Bronchial epithelial cell (primary cell): Measurements from ENCODE around the gene CORO2B. TPM values are rescaled to one million over a fixed set of nuclear protein-coding genes. Genes with fewer than 3 reads are reported as not detected.

Experiments
- DNase-seq: peaks from one replicate; pipeline ENCODE4 v3.0.0-alpha.2; 2010; ENCODE audit warnings: low read depth
- FAIRE-seq: peaks from 2 replicates; lab custom pipeline; 2011; peaks lifted over from hg19 to GRCh38; lab: Jason Lieb, UNC
- H3K27me3 ChIP-seq: 2 replicates; pipeline ENCODE4 v1.5.1; 2011; ENCODE audit warnings: low read length; ENCODE audit not compliant: control insufficient read depth, insufficient read depth
- H3K36me3 ChIP-seq: 2 replicates; pipeline ENCODE4 v1.5.1; 2011; ENCODE audit warnings: low read length; ENCODE audit not compliant: control insufficient read depth, insufficient read depth
- H3K4me3 ChIP-seq: 2 replicates; pipeline ENCODE4 v1.5.1; 2011; ENCODE audit warnings: mild to moderate bottlenecking, low read depth, low read length, control low read depth
- CTCF ChIP-seq: IDR thresholded peaks from 2 replicates; pipeline ENCODE4 v1.5.1; 2011; ENCODE audit warnings: mild to moderate bottlenecking, moderate library complexity, low read length, control low read depth, inconsistent platforms; ENCODE audit not compliant: insufficient read depth, severe bottlenecking
- total RNA-seq: library from RNA; depleted of rRNA; stranded (reverse); fragments of >200 nt; gene quantifications from 2 replicates; pipeline ENCODE4 v1.2.1, GENCODE V29; 2014

The CORO2B gene
- total RNA-seq, 1 donor from 2014 or later, result under 0.01 TPM

- H3K4me3 ChIP-seq, result no peak overlapping the region
- H3K36me3 ChIP-seq, result no peaks in the 10 kb centered on the region
- TF ChIP-seq CTCF, result no peak
- no peak for FAIRE-seq
- no peaks in the 10 kb centered on the region for H3K27me3 ChIP-seq
- DNase-seq, result no peak
These were observed 30.0 kb downstream of the CORO2B start for GRCh38 chr15:68608844-68609232.

GRCh38 chr15:68609629-68610028 lies 30.8 kb downstream of the CORO2B start:
- FAIRE-seq (no peak), DNase-seq (no peak)
- TF ChIP-seq CTCF, result no peak
- H3K4me3 ChIP-seq, result no peak overlapping the region
- no peaks in the 10 kb centered on the region for H3K27me3 ChIP-seq
- H3K36me3 ChIP-seq, result no peaks in the 10 kb centered on the region

GRCh38 chr15:68610825-68611224 lies 32.0 kb downstream of the CORO2B start:
- TF ChIP-seq CTCF, result no peak
- no peak overlapping the region for H3K4me3 ChIP-seq
- no peaks in the 10 kb centered on the region for H3K27me3 ChIP-seq
- DNase-seq, result no peak
- no peak for FAIRE-seq
- no peaks in the 10 kb centered on the region for H3K36me3 ChIP-seq

GRCh38 chr15:68612503-68612902 lies 33.7 kb downstream of the CORO2B start:
- TF ChIP-seq CTCF, result no peak
- peak; percentile 83 for FAIRE-seq
- H3K4me3 ChIP-seq, result no peak overlapping the region
- no peaks in the 10 kb centered on the region for H3K27me3 ChIP-seq
- no peaks in the 10 kb centered on the region for H3K36me3 ChIP-seq
- no peak for DNase-seq

- peak; percentile 11 for DNase-seq
- no peaks in the 10 kb centered on the region for H3K27me3 ChIP-seq
- no peaks in the 10 kb centered on the region for H3K36me3 ChIP-seq
- no peak for TF ChIP-seq CTCF
- no peak for FAIRE-seq
- no peak overlapping the region for H3K4me3 ChIP-seq
These were observed 34.4 kb downstream of the CORO2B start for GRCh38 chr15:68612979-68613740.
